ENCODE measurements around the gene SH3GL1. TPM values are rescaled to one million over a fixed set of nuclear protein-coding genes. Genes with fewer than 3 reads are reported as not detected.

The SH3GL1 gene
- total and polyA plus RNA-seq, 9 of the 15 experiments (the other 6 are each of a cell fraction or from before 2014, with no cell fraction given) = 1.7 to 75.3 (median 25.7) TPM

GRCh38 chr19:4343370-4344307, 56.7 kb downstream of the SH3GL1 start, which contains the start of gene MPND (continued):
- TF ChIP-seq AFF4 (CRISPR knock-in tag; IDR thresholded peaks at IDR 0.05) (no peak), ARHGAP35 (IDR thresholded peaks at IDR 0.05; ENCODE audit: partially characterized antibody) (no peak), JUNB (CRISPR knock-in tag; conservative IDR thresholded peaks at IDR 0.05) (no peak), DLX4 (CRISPR knock-in tag; IDR thresholded peaks at IDR 0.05) (no peak), DNMT1 (IDR thresholded peaks at IDR 0.05) (no peak), SUPT5H (IDR thresholded peaks at IDR 0.05) (0 out of 2 replicates have a peak, but pooled peaks have one; percentile 34), KDM4B (IDR thresholded peaks at IDR 0.05; ENCODE audit: borderline replicate concordance in 2 of 2, low read depth in 1 of 2) (no peak), ZNF436 (CRISPR knock-in tag; IDR thresholded peaks at IDR 0.05) (no peak), RFX1 (IDR thresholded peaks at IDR 0.05) (no peak), ETV5 (CRISPR knock-in tag; IDR thresholded peaks at IDR 0.05; ENCODE audit: low read depth) (no peak), SETDB1 (IDR thresholded peaks at IDR 0.05; ENCODE audit: low read length) (no peak), SMAD1 (IDR thresholded peaks at IDR 0.05; ENCODE audit: low read depth, low read length, partially characterized antibody) (no peak), HLTF (IDR thresholded peaks at IDR 0.05) (no peak), NCOA2 (IDR thresholded peaks at IDR 0.05; ENCODE audit: partially characterized antibody in 2 of 2) (no peak), RHOXF2B (CRISPR knock-in tag; conservative IDR thresholded peaks at IDR 0.05) (no peak), NEUROD1 (IDR thresholded peaks at IDR 0.05; ENCODE audit: borderline replicate concordance, low read depth, low read length, partially characterized antibody) (no peak)
- TF ChIP-seq, protein P1, sequence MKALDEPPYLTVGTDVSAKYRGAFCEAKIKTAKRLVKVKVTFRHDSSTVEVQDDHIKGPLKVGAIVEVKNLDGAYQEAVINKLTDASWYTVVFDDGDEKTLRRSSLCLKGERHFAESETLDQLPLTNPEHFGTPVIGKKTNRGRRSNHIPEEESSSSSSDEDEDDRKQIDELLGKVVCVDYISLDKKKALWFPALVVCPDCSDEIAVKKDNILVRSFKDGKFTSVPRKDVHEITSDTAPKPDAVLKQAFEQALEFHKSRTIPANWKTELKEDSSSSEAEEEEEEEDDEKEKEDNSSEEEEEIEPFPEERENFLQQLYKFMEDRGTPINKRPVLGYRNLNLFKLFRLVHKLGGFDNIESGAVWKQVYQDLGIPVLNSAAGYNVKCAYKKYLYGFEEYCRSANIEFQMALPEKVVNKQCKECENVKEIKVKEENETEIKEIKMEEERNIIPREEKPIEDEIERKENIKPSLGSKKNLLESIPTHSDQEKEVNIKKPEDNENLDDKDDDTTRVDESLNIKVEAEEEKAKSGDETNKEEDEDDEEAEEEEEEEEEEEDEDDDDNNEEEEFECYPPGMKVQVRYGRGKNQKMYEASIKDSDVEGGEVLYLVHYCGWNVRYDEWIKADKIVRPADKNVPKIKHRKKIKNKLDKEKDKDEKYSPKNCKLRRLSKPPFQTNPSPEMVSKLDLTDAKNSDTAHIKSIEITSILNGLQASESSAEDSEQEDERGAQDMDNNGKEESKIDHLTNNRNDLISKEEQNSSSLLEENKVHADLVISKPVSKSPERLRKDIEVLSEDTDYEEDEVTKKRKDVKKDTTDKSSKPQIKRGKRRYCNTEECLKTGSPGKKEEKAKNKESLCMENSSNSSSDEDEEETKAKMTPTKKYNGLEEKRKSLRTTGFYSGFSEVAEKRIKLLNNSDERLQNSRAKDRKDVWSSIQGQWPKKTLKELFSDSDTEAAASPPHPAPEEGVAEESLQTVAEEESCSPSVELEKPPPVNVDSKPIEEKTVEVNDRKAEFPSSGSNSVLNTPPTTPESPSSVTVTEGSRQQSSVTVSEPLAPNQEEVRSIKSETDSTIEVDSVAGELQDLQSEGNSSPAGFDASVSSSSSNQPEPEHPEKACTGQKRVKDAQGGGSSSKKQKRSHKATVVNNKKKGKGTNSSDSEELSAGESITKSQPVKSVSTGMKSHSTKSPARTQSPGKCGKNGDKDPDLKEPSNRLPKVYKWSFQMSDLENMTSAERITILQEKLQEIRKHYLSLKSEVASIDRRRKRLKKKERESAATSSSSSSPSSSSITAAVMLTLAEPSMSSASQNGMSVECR (CRISPR knock-in tag; IDR thresholded peaks at IDR 0.05) = peak; percentile 41; the same call in 1 of the 2 replicates
- TF ChIP-seq, protein P2, sequence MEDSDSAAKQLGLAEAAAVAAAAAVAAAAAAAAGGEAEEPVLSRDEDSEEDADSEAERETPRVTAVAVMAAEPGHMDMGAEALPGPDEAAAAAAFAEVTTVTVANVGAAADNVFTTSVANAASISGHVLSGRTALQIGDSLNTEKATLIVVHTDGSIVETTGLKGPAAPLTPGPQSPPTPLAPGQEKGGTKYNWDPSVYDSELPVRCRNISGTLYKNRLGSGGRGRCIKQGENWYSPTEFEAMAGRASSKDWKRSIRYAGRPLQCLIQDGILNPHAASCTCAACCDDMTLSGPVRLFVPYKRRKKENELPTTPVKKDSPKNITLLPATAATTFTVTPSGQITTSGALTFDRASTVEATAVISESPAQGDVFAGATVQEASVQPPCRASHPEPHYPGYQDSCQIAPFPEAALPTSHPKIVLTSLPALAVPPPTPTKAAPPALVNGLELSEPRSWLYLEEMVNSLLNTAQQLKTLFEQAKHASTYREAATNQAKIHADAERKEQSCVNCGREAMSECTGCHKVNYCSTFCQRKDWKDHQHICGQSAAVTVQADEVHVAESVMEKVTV (CRISPR knock-in tag; IDR thresholded peaks at IDR 0.05) = no peak

Measured in K562 (cell line).